GM12873 (cell line): ENCODE measurements around the gene C1QTNF1.

ENCODE experiments used
- CTCF ChIP-seq: IDR thresholded peaks from 2 replicates; pipeline ENCODE4 v1.5.1; 2012; ENCODE audit warnings: low read depth, mild to moderate bottlenecking, moderate library complexity, low read length, control low read depth; ENCODE audit not compliant: insufficient read depth; ENCODE audit errors: missing control alignments

The C1QTNF1 gene

GRCh38 chr17:79006046-79006445 is 17.9 kb upstream of the C1QTNF1 start:
- TF ChIP-seq CTCF = no peak

GRCh38 chr17:79006794-79007503 is 17.0 kb upstream of the C1QTNF1 start:
- TF ChIP-seq CTCF = no peak

GRCh38 chr17:79007504-79008381 is 16.2 kb upstream of the C1QTNF1 start:
- TF ChIP-seq CTCF = no peak

GRCh38 chr17:79008666-79009387 is 15.1 kb upstream of the C1QTNF1 start:
- TF ChIP-seq CTCF = no peak

- TF ChIP-seq CTCF = no peak
These were observed 14.3 kb upstream of the C1QTNF1 start, which contains the start of gene CANT1 for GRCh38 chr17:79009397-79010303. Gene CANT1, minus strand, starts transcription at chr17:79009764. Its CDS starts 12,142 bp downstream, at chr17:78997622.

GRCh38 chr17:79010304-79010646 is 13.7 kb upstream of the C1QTNF1 start:
- TF ChIP-seq CTCF = no peak
